Fibroblast of lung (primary cell): ENCODE data around the gene MTFR2. TPM values are rescaled to one million over a fixed set of nuclear protein-coding genes. Genes with fewer than 3 reads are reported as not detected.

Experiments used
- DNase-seq, 2 donors: peaks; one replicate each; pipeline versions ENCODE4 v3.0.0 to v3.0.0-alpha.2; 2010; ENCODE audit warnings: low read depth in 2 of 2
- H2AFZ ChIP-seq: 2 replicates; pipeline ENCODE4 v1.5.1; 2012; ENCODE audit warnings: low read length, control low read depth, inconsistent platforms
- H3K27ac ChIP-seq: 2 replicates; pipeline ENCODE4 v1.5.1; 2011; ENCODE audit warnings: low read length, control low read depth; ENCODE audit not compliant: insufficient read depth
- H3K27me3 ChIP-seq: 2 replicates; pipeline ENCODE4 v1.5.1; 2011; ENCODE audit warnings: mild to moderate bottlenecking, low read length; ENCODE audit not compliant: control insufficient read depth, insufficient read depth
- H3K36me3 ChIP-seq: 2 replicates; pipeline ENCODE4 v1.5.1; 2011; ENCODE audit warnings: low read length; ENCODE audit not compliant: control insufficient read depth, insufficient read depth
- H3K4me1 ChIP-seq: 2 replicates; pipeline ENCODE4 v1.5.1; 2011; ENCODE audit warnings: low read length; ENCODE audit not compliant: control insufficient read depth, insufficient read depth; ENCODE audit errors: extremely low read depth
- H3K4me2 ChIP-seq: 2 replicates; pipeline ENCODE4 v1.5.1; 2011; ENCODE audit warnings: low read length, control low read depth; ENCODE audit not compliant: insufficient read depth; ENCODE audit errors: extremely low read depth
- H3K4me3 ChIP-seq, 4 experiments: fragments of 200-600 bp in 1 of 4; sonication (generic) in 1 of 4; replicated peaks in 1 of 4; 2 replicates each; pipeline ENCODE4 v1.5.1; 2011 to 2016; ENCODE audit warnings: low read length in 4 of 4, low read depth in 3 of 4, mild to moderate bottlenecking in 3 of 4, control low read depth in 2 of 4, inconsistent platforms in 1 of 4, mixed read lengths in 1 of 4; ENCODE audit not compliant: insufficient read depth in 1 of 4; ENCODE audit errors: control extremely low read depth in 1 of 4
- H3K79me2 ChIP-seq: 2 replicates; pipeline ENCODE4 v1.5.1; 2012; ENCODE audit warnings: mild to moderate bottlenecking, low read length, inconsistent platforms; ENCODE audit not compliant: control insufficient read depth, insufficient read depth
- H3K9ac ChIP-seq: 2 replicates; pipeline ENCODE4 v1.5.1; 2011; ENCODE audit warnings: mild to moderate bottlenecking, low read length, control low read depth; ENCODE audit not compliant: insufficient read depth
- H3K9me3 ChIP-seq: 2 replicates; pipeline ENCODE4 v1.5.1; 2012; ENCODE audit warnings: low read depth, low read length; ENCODE audit not compliant: control insufficient read depth, insufficient read depth
- H4K20me1 ChIP-seq: 2 replicates; pipeline ENCODE4 v1.5.1; 2011; ENCODE audit warnings: low read length; ENCODE audit not compliant: control insufficient read depth, insufficient read depth; ENCODE audit errors: extremely low read depth
- CTCF ChIP-seq, 2 donors: IDR thresholded peaks in 1 of 2; conservative IDR thresholded peaks in 1 of 2; 1 replicate in 1 of 2; 2 replicates in 1 of 2; pipeline ENCODE4 v1.5.1; 2011 to 2012; ENCODE audit warnings: low read length in 2 of 2, control low read depth in 1 of 2, inconsistent platforms in 1 of 2, low read depth in 1 of 2, mild to moderate bottlenecking in 1 of 2
- EZH2 ChIP-seq: IDR thresholded peaks from 2 replicates; pipeline ENCODE4 v1.5.1; 2012; ENCODE audit warnings: low read length, control low read depth, mild to moderate bottlenecking; ENCODE audit errors: missing control alignments
- polyA plus RNA-seq, 2 donors: library from polyadenylated mRNA; depleted of rRNA in 1 of 2; stranded (reverse) in 1 of 2; unstranded in 1 of 2; fragments of >200 nt; gene quantifications; 2 replicates each; pipeline ENCODE4 v1.2.1, GENCODE V29; 2011 to 2012; ENCODE audit warnings: missing spikeins in 1 of 2
- total RNA-seq: library from RNA; depleted of rRNA; stranded (reverse); fragments of >200 nt; gene quantifications from 2 replicates; pipeline ENCODE4 v1.2.1, GENCODE V29; 2014

The MTFR2 gene
- total and polyA plus RNA-seq, 2 donors (not counting 1 experiment from before 2014, with no cell fraction given): 0.83 to 3.3 TPM

GRCh38 chr6:136254851-136255466, 4.8 kb upstream of the MTFR2 start:
- Histone ChIP-seq H3K9ac (no peak overlapping the region), H3K36me3 (peaks cover 5% of the 10 kb centered on the region), H3K9me3 (no peaks in the 10 kb centered on the region), H3K79me2 (no peaks in the 10 kb centered on the region), H3K4me1 (no peaks in the 10 kb centered on the region), H3K4me2 (no peak overlapping the region), H2AFZ (no peak overlapping the region), H4K20me1 (no peaks in the 10 kb centered on the region), H3K4me3 (no peak overlapping the region), H3K27ac (no peak overlapping the region), H3K27me3 (no peaks in the 10 kb centered on the region)
- TF ChIP-seq CTCF (conservative IDR thresholded peaks at IDR 0.05 in 1 of 2, IDR thresholded peaks at IDR 0.05 in 1 of 2; ENCODE audit: low read depth in 1 of 2, low read length in 2 of 2) (no peak), EZH2 (no peak)
- DNase-seq: no peak

- Histone ChIP-seq H2AFZ (no peak overlapping the region), H3K4me2 (no peak overlapping the region), H3K9ac (no peak overlapping the region), H3K4me3 (no peak overlapping the region), H3K36me3 (peaks cover 2% of the 10 kb centered on the region), H3K9me3 (no peaks in the 10 kb centered on the region), H3K27ac (no peak overlapping the region), H3K79me2 (peaks cover 9% of the 10 kb centered on the region), H3K4me1 (no peaks in the 10 kb centered on the region), H4K20me1 (no peaks in the 10 kb centered on the region), H3K27me3 (no peaks in the 10 kb centered on the region)
- TF ChIP-seq EZH2 (no peak), CTCF (conservative IDR thresholded peaks at IDR 0.05 in 1 of 2, IDR thresholded peaks at IDR 0.05 in 1 of 2; ENCODE audit: low read depth in 1 of 2, low read length in 2 of 2) (no peak)
- no peak for DNase-seq
Measured at GRCh38 chr6:136253734-136254133, 3.6 kb upstream of the MTFR2 start.

GRCh38 chr6:136252441-136252840, 2.3 kb upstream of the MTFR2 start:
- TF ChIP-seq CTCF (conservative IDR thresholded peaks at IDR 0.05 in 1 of 2, IDR thresholded peaks at IDR 0.05 in 1 of 2; ENCODE audit: low read depth in 1 of 2, low read length in 2 of 2) (no peak), EZH2 (no peak)
- Histone ChIP-seq H3K27me3 (no peaks in the 10 kb centered on the region), H3K4me2 (no peak overlapping the region), H3K4me3 (no peak overlapping the region), H4K20me1 (no peaks in the 10 kb centered on the region), H2AFZ (no peak overlapping the region), H3K9ac (no peak overlapping the region), H3K4me1 (no peaks in the 10 kb centered on the region), H3K9me3 (no peaks in the 10 kb centered on the region), H3K36me3 (no peaks in the 10 kb centered on the region), H3K79me2 (peaks cover 9% of the 10 kb centered on the region), H3K27ac (no peak overlapping the region)
- DNase-seq: no peak
